Measurements from ENCODE around the gene SHH.

SHH gene

DNA sequence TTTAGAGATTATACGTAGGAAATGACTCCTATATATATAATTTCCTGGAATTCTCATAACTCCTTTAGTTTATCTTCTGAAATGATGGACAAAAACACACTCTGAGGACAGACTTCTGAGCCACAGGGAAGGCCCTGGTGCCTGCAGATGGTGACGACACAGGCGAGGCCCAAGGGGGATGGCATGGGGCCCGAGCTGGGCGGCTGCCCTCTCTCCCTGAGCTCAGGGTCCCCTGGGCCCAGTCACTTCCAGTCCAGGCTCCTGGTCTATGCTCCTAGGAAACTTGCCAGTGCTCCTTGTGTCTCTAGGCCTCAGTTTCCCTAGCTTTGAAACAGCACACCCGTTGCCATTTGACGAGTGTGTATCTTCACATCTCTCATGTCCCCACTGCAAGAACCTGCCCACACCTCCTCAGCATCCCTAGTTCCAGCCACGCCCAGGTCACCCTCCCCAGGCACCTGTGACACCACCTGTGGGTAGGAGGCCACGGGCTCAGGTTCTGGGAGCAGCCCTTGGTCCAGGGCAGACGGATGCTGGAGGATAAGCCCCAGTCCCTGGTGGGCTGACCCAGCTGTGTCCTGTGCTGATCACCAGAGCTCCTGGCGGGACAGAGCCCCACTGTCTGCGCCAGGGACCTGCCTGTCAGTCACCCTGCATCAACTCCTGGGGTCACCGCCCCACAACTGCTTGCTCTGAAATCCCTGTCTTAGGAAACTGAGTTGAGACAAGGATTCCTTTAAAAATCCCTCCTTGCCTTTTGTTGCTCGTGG, 23.4 kb upstream of the SHH start:
- no peak overlapping the region for H3K4me3 ChIP-seq (ENCODE audit: low read length, poor library complexity, severe bottlenecking)
- no peak overlapping the region for H2AFZ ChIP-seq (ENCODE audit: low read length)
- no peak for TF ChIP-seq EZH2phosphoT487 (IDR thresholded peaks at IDR 0.05; ENCODE audit: borderline replicate concordance)
- TF ChIP-seq, protein P1, sequence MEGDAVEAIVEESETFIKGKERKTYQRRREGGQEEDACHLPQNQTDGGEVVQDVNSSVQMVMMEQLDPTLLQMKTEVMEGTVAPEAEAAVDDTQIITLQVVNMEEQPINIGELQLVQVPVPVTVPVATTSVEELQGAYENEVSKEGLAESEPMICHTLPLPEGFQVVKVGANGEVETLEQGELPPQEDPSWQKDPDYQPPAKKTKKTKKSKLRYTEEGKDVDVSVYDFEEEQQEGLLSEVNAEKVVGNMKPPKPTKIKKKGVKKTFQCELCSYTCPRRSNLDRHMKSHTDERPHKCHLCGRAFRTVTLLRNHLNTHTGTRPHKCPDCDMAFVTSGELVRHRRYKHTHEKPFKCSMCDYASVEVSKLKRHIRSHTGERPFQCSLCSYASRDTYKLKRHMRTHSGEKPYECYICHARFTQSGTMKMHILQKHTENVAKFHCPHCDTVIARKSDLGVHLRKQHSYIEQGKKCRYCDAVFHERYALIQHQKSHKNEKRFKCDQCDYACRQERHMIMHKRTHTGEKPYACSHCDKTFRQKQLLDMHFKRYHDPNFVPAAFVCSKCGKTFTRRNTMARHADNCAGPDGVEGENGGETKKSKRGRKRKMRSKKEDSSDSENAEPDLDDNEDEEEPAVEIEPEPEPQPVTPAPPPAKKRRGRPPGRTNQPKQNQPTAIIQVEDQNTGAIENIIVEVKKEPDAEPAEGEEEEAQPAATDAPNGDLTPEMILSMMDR (conservative IDR thresholded peaks at IDR 0.05; ENCODE audit: low read length): no peak
- no peaks in the 10 kb centered on the region; the same call in 1 of the 2 replicates for H3K9me3 ChIP-seq (ENCODE audit: insufficient read depth, low read depth, low read length)
- no peaks in the 10 kb centered on the region for H3K4me1 ChIP-seq (ENCODE audit: insufficient read depth, low read length, poor library complexity, severe bottlenecking)
- no peaks in the 10 kb centered on the region for H4K20me1 ChIP-seq (ENCODE audit: insufficient read depth, low read length, poor library complexity, severe bottlenecking)
- H3K79me2 ChIP-seq (ENCODE audit: insufficient read depth, low read length): no peaks in the 10 kb centered on the region
- no peaks in the 10 kb centered on the region for H3K36me3 ChIP-seq (ENCODE audit: insufficient read depth, low read length)
- H3K4me2 ChIP-seq (ENCODE audit: low read depth, low read length, poor library complexity, severe bottlenecking): no peak overlapping the region
- no peaks in the 10 kb centered on the region for H3K9me2 ChIP-seq (replicated peaks; ENCODE audit: low read depth, low read length)
- H3K27me3 ChIP-seq (ENCODE audit: insufficient read depth, low read length, poor library complexity, severe bottlenecking): no peaks in the 10 kb centered on the region
- H3F3A ChIP-seq (ENCODE audit: low read depth): no peaks in the 10 kb centered on the region
- H3K9ac ChIP-seq (ENCODE audit: low read depth, low read length, poor library complexity, severe bottlenecking): no peak overlapping the region

DNA sequence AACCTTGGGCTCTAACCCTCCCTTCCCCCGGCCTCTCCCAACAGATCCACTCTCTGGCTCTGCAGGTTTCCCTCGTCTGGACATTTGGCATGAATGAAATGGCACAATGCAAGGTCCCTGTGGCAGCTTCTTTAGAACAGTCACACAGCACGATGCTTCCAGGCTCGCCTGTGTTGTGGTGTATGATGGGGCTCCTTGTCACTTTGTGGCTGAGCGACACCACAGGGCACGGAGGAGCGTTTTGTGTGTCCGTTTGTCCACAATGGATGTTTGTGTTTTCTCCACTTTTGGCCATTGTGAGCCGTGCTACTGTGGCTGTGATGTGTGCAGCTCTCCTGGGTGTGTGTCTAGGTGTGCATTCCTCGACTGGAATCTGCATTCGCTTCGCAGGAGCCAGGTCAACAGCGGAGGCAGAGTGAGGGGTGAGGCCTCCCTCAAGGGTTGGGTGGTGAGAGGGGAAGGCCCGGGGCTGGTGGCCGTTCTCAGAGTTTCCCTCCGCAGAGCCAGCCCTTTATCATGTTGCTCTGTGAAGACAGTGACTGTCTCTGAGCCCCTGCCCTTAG, 22.3 kb upstream of the SHH start:
- H3K4me3 ChIP-seq (ENCODE audit: low read length, poor library complexity, severe bottlenecking): no peak overlapping the region
- H2AFZ ChIP-seq (ENCODE audit: low read length): no peak overlapping the region
- H4K20me1 ChIP-seq (ENCODE audit: insufficient read depth, low read length, poor library complexity, severe bottlenecking): no peaks in the 10 kb centered on the region
- no peaks in the 10 kb centered on the region for H3K9me2 ChIP-seq (replicated peaks; ENCODE audit: low read depth, low read length)
- no peaks in the 10 kb centered on the region for H3K36me3 ChIP-seq (ENCODE audit: insufficient read depth, low read length)
- H3K79me2 ChIP-seq (ENCODE audit: insufficient read depth, low read length): no peaks in the 10 kb centered on the region
- H3K9me3 ChIP-seq (ENCODE audit: insufficient read depth, low read depth, low read length): no peaks in the 10 kb centered on the region; the same call in 1 of the 2 replicates
- H3K4me1 ChIP-seq (ENCODE audit: insufficient read depth, low read length, poor library complexity, severe bottlenecking): no peaks in the 10 kb centered on the region
- H3K27me3 ChIP-seq (ENCODE audit: insufficient read depth, low read length, poor library complexity, severe bottlenecking): no peaks in the 10 kb centered on the region
- no peaks in the 10 kb centered on the region for H3F3A ChIP-seq (ENCODE audit: low read depth)
- no peak overlapping the region for H3K9ac ChIP-seq (ENCODE audit: low read depth, low read length, poor library complexity, severe bottlenecking)
- TF ChIP-seq, protein P1 (conservative IDR thresholded peaks at IDR 0.05; ENCODE audit: low read length): no peak
- no peak for TF ChIP-seq EZH2phosphoT487 (IDR thresholded peaks at IDR 0.05; ENCODE audit: borderline replicate concordance)
- H3K4me2 ChIP-seq (ENCODE audit: low read depth, low read length, poor library complexity, severe bottlenecking): no peak overlapping the region

- Histone ChIP-seq H3K9me2 (replicated peaks; ENCODE audit: low read depth, low read length) (no peaks in the 10 kb centered on the region), H3K4me1 (ENCODE audit: insufficient read depth, low read length, poor library complexity, severe bottlenecking) (no peaks in the 10 kb centered on the region)
- TF ChIP-seq, protein P1 (conservative IDR thresholded peaks at IDR 0.05; ENCODE audit: low read length): no peak
- TF ChIP-seq EZH2phosphoT487 (IDR thresholded peaks at IDR 0.05; ENCODE audit: borderline replicate concordance): no peak
Measured at GRCh38 chr7:155833651-155834050, 21.4 kb upstream of the SHH start.

More at GRCh38 chr7:155833651-155834050, 21.4 kb upstream of the SHH start:
- no peak overlapping the region for H3K4me2 ChIP-seq (ENCODE audit: low read depth, low read length, poor library complexity, severe bottlenecking)
- H2AFZ ChIP-seq (ENCODE audit: low read length): no peak overlapping the region
- no peak overlapping the region for H3K4me3 ChIP-seq (ENCODE audit: low read length, poor library complexity, severe bottlenecking)
- H3K27me3 ChIP-seq (ENCODE audit: insufficient read depth, low read length, poor library complexity, severe bottlenecking): no peaks in the 10 kb centered on the region
- H3K9me3 ChIP-seq (ENCODE audit: insufficient read depth, low read depth, low read length): peaks cover 2% of the 10 kb centered on the region; the same call in 1 of the 2 replicates
- H3K79me2 ChIP-seq (ENCODE audit: insufficient read depth, low read length): no peaks in the 10 kb centered on the region
- H3F3A ChIP-seq (ENCODE audit: low read depth): no peaks in the 10 kb centered on the region
- no peaks in the 10 kb centered on the region for H4K20me1 ChIP-seq (ENCODE audit: insufficient read depth, low read length, poor library complexity, severe bottlenecking)
- no peaks in the 10 kb centered on the region for H3K36me3 ChIP-seq (ENCODE audit: insufficient read depth, low read length)
- no peak overlapping the region for H3K9ac ChIP-seq (ENCODE audit: low read depth, low read length, poor library complexity, severe bottlenecking)

Data from Loucy (cell line).